GM20000 (cell line): ENCODE data around the gene RASSF5.

Source experiments
- DNase-seq: peaks from one replicate; pipeline ENCODE4 v3.0.0; 2012; ENCODE audit warnings: low spot score
- CTCF ChIP-seq: IDR thresholded peaks from 2 replicates; pipeline ENCODE4 v1.5.1; 2012; ENCODE audit warnings: mild to moderate bottlenecking, control low read depth; ENCODE audit errors: extremely low read depth, missing control alignments

The RASSF5 gene

DNA sequence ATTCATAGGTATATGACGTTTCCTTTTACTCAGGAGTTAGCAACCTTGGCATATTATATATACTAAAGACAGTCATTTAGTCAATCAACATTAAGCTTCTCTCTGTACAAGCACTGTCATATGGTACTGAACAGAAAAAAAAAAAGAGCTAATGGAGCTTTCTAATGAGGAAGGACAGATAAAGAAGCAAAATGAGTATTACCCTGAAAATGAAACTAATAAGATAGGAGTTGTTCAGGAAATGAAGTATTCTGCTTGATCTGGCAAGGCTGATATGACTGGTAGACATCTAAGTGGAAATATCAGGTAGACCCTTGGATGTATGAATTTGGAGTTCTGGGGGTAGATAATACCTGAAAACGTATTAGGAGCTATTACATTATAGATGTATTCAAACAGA lies 41.4 kb upstream of the RASSF5 start:
- peak; percentile 67 for DNase-seq
- no peak for TF ChIP-seq CTCF

DNA sequence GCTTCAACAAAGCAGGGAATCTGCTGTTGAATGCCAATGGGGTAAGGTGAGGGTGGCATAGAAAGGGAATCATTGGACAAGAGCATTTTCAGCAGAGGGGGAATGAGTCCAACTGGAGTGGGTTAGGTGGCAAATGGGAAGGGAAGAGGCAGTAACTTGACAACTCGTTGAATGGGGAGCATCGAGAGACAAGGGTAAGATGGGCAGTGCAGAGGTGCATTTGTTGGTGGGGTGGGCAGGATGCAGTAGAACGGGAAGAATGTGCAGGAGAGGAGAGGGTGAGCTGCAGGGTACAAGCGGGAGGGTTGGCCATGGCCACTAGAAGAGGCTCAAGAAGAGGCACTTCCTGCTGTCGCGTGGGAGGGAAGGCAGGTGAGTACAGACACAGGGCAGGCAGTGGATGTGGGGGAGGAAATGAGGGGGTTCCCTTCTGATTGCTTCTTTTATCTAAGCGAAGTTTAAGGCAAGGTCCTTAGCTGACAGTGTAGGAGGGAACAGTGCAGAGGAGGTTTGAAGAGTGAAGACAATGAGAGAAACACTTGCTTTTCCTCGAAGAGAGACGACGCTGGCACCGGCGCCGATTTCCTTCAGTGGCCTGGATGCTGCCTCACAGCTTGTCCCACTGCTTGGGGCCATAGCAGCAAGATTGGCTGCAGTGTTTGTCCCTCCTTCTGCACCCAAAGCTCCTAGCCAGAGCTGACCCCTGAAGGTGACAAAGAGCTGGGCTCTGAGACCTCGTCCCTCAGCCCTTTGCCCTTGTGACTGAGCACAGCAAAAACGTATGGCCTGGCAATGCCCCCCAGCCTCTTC lies 40.3 kb upstream of the RASSF5 start:
- no peak for DNase-seq
- no peak for TF ChIP-seq CTCF

GRCh38 chr1:206467915-206468314 lies 39.4 kb upstream of the RASSF5 start:
- TF ChIP-seq CTCF: no peak
- peak; percentile 59 for DNase-seq

DNA sequence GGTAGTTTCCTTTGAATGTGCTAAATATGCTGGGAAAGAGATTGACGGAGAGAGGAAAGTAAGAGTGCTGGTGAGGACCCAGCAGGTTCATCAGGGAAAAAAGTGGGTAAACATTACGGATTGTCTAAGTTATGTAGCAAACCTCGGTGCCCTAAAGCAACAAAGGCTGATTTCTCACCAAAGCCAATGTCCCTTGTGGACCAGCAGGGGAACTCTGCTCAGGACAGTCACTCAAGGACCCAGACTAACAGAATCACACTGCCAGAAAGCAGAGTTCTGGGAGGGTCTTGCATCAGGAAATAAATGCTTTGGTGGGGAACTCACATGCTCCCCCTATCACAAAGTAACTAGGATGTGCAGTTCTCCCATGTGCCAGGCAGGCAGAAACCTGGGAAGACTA lies 38.8 kb upstream of the RASSF5 start:
- no peak for TF ChIP-seq CTCF
- DNase-seq: no peak

- DNase-seq: peak; percentile 41
- TF ChIP-seq CTCF: no peak
Observed at GRCh38 chr1:206469411-206469932, 37.9 kb upstream of the RASSF5 start.

DNA sequence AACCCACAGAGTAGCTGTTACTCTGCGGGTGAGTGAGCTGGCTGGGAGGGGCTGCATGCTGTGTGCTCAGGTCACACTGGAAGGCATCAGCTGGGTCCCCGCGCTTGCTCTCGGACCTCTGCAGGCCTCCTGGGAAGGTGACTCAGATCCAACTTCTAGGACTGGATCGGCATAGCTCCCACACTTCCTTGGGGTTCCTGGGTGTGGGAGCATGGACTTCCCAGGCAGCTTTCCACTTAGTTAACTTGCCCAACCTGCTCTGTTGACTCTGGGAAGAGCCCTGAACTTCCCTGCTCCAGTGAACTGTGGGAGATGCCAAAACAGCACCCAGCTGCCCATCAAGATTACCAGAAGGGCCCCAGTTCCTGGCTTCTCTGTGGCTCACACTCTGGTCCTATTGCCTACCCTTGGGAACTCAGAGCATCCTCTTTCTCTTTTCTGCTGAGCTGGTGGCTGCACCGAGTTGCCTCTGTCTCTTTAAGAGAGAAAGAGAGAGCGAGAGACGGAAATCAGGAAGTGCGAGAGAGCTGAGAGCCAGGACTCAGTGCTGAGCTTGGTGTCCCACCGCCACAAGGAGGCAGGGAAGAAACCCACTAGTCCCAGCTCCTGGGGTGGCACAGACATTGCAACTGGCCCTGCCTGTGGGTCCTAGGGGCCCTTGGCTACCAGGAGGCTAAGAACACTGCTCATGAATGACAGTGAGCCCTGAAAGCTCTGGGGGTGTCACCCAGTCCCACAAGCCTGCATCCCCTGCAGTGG lies 37.2 kb upstream of the RASSF5 start, which contains the start of gene IKBKE:
Gene IKBKE (plus strand): TSS at position 544 of the 759 bp plus-strand sequence. CDS start 2,752 bp downstream, outside the sequence.
- no peak for TF ChIP-seq CTCF
- peak; percentile 77 for DNase-seq
